Measurements from ENCODE around the gene TPST2.

DNA sequence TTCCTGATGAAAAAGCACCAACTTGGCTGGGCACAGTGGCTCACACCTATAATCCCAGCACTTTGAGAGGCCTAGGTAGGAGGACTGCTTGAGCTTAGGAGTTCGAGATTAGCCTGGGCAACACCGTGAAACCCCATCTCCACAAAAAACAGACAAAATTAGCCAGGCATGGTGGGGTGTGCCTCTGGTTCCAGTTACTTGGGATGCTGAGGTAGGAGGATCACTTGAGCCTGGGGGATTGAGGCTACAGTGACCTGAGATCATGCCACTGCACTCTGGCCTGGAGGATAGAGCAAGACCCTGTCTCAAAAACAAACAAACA lies 109.4 kb downstream of the TPST2 start:
- TF ChIP-seq, protein P1, sequence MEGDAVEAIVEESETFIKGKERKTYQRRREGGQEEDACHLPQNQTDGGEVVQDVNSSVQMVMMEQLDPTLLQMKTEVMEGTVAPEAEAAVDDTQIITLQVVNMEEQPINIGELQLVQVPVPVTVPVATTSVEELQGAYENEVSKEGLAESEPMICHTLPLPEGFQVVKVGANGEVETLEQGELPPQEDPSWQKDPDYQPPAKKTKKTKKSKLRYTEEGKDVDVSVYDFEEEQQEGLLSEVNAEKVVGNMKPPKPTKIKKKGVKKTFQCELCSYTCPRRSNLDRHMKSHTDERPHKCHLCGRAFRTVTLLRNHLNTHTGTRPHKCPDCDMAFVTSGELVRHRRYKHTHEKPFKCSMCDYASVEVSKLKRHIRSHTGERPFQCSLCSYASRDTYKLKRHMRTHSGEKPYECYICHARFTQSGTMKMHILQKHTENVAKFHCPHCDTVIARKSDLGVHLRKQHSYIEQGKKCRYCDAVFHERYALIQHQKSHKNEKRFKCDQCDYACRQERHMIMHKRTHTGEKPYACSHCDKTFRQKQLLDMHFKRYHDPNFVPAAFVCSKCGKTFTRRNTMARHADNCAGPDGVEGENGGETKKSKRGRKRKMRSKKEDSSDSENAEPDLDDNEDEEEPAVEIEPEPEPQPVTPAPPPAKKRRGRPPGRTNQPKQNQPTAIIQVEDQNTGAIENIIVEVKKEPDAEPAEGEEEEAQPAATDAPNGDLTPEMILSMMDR (IDR thresholded peaks at IDR 0.05): no peak
- TF ChIP-seq POLR2A (IDR thresholded peaks at IDR 0.05): no peak

Measured in esophagus squamous epithelium (tissue), 4 donors.